ENCODE measurements around the gene SLC13A3.

Gene SLC13A3

DNA sequence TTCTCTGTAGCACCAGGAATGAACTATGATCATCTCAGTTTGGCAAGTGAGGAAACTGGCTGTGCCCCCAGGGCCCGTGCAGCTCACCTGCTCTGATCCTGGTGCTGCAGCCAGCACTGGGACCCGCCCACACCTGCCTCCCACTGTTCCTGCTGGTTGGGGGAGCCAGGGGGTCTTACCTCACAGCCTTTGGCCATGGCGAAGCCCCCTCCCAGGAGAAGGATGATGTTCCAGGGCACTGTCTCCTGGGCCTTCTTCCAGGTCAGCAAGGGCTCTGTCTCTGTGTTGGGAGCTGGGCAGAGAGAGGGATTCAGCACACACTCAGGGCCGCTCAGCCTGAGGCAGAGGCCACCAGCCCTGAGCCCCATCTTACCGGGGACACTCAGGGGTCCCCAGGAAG lies 75.9 kb downstream of the SLC13A3 start:
- DNase-seq: no peak

DNA sequence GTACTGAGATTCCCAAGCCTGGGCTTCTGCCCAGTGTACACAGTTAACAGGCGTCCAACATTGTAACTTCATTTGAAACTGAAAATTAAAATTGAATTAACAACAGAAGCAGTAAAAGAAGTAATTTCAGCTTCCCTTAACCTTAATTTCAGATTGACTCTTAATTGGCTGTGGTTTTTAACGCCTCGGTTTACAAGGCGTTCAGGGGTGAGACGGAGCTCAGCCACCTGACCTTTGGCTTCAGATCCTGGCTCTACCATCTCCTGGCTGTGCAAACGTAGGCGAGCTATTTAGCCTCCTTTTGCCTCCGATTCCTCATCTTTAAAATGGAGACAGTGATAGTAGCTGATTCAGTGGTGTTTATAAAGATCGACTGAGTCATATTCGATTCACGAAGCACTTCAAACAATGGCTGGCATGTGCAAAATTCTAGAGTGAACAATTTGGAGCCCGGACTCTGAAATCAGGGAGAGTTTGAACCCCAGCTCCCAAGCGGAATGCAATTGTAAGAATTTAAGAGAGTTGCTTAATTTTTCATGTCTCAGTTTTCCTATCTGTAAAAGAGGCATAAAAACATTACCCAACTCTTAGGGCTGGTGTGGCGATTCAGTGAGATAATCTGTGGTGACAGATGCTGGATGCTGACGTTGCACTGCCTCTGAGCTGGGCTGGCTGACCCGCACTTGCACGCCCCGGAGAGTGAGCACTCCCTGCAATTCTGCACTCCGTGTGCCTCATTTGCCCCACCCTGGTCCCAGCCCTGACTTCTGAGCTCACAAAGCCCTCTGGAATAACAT lies 77.3 kb downstream of the SLC13A3 start:
- DNase-seq: no peak

DNA sequence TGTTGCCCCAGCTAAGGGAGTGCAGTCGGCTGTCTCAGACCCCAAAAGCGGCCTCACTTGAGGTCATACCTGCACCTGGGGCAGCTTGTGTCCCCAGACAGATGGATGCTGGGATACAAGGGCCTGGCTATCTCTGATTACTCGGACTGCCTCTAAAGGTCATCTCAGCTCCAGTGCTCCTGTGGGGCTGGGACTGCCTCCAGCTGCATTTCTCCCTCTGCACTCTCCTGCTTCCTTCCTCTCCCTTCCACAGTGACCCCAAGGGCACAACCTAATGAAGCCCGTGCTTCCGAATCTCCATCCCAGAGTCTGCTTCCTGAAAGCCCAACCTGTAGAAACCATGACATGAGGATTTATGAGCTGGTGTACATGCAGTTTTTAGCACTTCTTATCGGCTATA lies 78.0 kb downstream of the SLC13A3 start:
- no peak for DNase-seq

DNA sequence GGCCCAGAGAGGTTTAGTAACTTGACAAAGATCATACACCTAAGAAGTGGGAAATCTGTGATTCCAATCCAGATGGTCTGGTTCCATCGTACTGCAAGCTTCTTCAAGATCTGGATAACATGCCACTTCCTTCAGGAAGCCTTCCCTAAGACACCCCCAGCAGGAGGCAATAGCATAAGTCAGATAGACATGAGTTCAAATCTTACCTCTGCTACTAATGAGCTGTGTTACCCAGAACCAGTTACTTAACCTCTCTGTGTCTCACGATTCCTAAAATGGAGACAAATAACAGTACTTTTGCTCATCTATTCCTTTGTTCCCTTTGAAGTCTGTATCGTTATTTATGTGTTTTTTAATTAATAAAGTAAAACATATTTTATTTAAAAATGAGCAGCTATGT lies 78.5 kb downstream of the SLC13A3 start:
- DNase-seq: no peak

DNA sequence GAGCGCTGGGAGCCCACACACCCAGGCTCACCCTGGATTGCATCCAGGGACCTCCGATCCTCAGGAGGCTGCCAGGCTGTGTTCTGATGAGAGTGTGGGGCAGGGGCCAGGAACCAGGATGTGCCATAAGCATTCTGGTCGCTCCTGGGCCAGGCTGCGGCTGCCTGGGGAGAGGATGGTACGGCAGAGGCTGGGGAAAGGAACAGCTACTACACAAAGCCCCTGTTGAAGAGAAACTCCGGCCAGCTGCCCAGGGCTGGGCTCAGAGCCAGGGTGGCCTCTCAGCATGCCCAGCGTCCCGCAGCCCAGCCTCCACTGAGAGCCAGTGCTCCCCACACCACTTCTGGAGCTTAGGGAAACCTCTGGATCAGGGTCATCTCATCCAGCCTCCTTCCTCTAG lies 79.1 kb downstream of the SLC13A3 start:
- DNase-seq: no peak

DNA sequence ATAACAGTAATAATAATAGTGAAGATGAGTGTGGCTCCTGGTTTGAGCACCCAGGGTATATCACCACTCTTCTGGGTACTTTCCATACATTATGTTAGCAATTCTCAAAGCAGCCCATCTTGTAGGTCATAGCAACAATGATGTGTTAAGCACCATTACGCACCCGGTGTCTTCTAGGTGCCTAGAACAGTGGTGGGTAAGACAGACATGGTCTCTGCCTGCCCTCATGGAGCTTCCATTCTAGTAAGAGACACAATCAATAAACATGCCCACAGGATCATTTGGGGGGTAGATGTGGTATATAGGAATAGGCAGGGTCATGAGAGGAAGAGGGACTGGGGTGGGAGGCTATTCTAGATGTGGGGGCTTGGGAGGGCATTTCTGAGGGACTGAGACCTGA lies 79.8 kb downstream of the SLC13A3 start:
- DNase-seq: no peak

DNA sequence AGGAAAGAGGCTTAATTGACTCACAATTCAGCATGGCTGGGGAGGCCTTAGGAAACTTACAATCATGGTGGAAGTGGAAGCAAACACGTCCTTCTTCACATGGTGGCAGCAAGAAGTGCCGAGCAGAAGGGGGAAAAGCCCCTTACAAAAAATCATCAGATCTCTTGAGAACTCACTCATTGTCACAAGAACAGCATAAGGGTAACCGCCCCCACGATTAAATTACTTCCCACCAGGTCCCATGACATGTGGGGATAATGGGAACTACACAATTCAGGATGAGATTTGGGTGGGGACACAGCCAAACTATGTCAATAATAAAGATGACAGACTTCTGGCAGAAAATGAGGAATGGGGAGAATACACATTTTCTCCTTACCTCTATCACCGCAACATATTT lies 80.3 kb downstream of the SLC13A3 start:
- no peak for DNase-seq

DNA sequence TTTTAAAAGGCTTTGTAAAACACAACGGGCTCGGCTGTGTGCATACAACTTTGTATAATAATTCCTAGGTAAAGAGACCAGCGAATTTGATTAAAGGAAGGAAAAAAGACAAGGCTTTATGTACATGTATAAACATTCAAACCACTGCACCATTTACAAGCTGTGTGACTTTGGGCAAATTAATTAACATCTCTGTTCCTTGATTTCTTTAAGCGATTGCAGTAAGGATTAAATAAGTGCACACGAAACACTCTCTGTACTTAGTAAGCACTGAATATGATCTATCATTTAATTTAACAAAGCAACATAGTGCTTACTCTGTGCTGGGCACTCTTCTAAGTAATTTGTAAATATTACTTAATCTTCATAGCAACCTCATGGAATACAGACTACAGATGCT lies 81.3 kb downstream of the SLC13A3 start:
- DNase-seq: no peak

DNA sequence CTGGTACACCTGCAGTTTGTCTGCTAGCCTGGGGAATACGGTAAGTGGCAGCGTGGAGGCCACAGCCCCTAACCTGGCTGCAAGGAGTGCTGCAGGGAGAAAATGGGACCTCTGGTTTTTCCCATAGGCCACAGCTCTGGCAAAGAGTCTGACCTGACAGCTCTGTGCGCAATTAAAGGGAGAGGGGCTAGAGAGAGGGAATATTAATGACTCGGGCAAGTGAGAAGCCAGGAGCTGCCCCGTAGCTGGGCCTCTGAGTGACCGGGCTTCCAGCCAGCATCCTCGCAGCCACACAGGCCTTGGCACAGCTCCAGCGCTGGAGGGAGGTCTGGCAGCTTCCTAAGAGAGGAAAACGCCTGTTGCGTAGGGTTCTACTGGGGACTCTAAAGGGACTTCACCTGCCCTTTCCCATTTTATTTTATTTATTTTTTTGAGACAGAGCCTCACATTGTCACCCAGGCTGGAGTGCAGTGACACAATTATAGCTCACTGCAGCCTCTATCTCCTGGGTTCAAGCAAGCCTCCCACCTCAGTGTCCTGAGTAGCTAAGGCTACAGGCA lies 82.6 kb downstream of the SLC13A3 start:
- no peak for DNase-seq

DNA sequence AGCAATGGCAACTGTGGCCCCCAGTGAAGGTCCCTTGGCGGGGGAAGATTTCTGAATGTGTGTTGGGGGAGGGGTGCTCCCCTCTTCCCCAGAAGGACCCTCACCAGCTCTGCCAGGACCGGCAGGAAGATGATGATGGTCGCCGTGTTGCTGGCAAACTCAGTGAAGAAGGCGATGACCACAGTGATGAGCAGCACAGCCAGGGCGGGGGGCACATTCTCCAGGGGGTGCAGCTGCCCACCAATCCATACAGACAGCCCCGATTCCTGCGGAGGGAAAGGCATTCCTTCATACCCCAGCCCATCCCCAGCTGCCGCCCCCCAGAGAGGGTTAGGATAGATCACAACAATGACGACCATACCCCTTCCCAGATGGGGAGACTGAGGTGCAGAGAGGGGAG lies 85.1 kb downstream of the SLC13A3 start:
- DNase-seq: no peak

DNA sequence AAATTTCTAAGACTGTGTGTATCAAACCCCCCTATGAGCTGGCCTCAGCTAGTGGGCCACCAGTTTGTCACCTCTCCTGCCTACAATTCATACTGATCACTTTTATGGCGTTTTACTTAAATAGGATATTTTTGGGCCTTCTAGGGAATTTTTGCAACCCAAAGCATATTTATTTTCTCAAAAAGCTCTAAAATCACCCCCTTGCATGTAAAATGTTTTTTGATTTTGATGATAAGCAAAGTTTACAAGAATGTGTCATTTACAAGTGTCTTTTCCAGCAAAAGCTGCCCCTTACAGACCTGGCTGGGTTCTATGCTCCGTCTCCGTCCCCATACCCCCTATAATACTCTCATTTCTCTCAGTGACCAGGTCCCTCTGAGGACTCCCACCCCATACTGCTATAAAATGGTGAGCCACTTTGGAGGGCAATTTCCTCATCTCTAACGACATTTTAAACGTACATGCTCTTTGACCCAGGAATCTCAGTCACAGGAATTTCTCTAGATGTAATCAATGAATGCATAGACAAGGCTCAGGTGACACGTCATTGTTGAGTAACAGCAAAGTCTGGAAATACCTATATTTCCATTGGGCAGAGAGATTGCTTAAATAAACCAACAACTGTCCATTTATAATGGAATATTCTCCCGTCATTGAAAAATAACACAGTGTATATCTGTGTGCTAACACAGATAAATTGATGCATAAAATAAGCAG lies 86.9 kb downstream of the SLC13A3 start:
- no peak for DNase-seq

DNA sequence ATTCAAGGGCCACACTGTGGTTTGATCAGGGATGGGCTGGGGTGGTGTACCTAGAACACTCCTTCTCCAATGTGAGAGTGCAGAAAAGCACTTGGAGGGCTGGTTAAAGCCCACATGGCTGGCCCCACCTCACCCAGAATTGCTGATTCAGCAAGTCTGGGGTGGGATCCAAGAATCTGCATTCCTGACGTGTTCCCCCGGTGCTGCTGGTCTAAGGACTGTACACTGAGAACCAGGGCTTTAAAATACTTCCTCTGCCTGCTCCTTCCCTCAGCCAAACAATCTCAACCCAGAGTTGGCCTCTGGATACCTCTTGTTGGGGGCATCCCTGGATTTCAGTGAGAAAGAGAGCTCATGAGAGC lies 87.4 kb downstream of the SLC13A3 start:
- no peak for DNase-seq

DNA sequence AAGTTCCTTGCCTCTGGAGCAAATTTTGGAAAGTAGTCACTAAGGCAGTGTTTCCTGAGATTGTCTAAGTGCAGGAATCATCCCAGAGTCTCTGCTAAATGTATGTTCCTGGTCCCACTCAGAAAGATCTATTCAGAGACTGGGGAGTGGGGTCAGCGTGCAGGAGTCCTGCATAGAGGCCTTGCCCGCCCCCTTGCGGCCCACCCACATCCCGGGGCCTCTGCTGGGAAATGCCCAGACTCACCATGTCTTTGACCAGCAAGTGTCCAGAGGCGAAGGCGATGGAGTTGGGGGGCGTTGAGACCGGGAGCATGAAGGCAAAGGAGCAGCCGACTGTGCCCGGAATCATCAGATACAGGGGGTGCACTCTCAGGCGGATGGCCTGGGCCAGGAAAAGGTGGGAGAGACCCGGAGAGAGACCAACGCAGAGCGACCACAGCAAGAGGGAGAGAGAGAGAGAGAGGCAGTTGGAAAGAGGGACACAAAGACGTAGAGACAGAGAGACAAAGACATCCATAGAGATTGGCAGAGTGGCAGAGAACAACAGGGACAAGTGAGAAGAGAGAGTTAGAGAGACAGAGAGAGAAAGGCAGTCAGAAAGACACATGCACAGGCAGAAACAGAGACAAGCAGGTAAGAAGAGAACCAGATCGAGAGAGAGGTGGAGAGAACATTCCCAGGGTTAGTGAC lies 87.9 kb downstream of the SLC13A3 start:
- no peak for DNase-seq

DNA sequence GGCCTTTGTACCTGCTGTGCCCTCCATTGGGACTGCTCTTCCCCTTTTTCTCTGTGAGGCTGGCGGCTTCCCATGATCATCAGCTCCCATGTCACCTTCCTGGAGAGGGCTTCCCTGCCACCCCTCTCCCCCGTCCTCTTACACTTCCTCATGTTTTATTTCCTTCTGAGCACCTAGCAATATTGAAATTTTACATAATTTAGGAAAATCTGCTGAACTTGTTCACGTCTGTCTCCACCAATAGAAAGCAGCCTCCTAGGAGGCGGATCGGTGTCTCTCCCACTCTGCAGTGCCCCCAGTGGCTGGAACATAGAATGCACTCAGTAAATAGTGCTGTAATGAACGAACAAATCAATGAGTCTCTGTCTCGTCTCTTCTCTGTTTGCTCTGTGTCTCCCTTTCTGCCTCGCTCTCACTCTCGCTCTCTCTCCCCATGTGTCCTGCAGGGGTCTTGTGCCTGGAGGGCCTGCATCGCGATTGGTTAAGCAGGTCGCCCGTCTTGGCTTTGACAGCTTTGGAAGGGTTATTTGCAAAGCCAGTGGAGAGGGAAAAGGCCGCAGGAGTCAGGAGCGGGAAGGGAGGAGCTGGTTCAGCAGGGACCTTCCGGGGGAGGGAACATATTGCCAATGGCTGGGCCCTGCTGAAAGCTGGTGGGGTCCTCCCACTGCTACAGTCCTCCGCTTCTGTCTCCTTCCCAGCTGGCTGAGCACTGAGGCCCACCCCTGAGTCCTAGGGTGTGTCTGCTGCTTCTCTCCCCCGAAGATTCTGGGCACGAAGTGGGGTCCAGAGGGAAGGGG lies 88.7 kb downstream of the SLC13A3 start:
- DNase-seq: no peak

DNA sequence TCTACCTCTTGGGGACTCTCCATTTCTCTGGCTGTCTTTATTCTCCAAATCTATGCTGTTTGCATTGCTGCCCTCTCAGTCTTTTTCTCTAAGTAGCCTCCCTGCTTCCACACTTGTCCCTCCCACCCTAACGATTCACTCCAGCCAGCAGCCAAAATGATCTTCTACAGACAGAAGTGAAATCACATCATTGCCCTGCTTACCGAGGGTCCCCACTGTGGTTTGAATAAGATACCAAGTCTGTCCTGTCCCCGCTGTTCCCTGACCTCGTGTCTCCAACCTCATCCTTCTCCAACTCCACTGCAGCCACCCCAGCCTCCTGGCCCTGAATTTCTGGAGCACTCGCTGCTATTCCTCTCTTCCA lies 89.3 kb downstream of the SLC13A3 start:
- DNase-seq: no peak

DNA sequence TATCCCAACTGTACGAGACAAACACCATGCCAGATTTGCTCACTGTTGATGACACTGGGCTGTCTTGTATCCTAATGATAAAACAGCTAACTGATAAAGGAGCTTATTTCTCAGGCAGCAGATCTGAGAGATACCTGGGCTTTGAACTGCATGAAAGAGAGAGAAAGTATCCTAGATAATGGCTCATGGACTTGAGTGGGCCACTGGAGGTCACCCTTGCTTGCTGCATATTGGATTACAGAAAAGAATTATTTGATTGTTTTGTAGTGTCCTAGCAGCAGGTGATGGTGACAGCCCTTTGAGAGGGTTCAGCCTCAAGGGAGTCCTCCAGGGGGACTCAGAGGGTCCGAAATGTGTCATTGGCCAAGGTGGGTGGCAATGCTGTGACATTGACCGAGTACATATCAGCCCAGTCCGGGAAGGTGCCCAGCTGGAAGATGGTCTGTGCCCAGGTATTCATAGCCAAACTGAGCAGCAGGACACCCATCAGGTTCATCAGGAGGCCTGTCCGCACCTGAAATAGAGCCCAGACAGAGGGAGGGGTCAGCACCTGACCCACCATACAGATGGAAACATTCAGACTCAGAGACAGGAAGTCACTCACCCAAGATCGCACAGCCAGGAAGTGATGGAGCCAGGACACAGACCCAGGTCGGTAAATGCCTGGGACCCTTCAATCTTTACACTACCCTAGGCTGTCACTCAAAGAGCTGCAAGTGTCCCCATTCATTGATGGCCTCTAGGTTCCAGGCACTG lies 91.4 kb downstream of the SLC13A3 start:
- no peak for DNase-seq

DNA sequence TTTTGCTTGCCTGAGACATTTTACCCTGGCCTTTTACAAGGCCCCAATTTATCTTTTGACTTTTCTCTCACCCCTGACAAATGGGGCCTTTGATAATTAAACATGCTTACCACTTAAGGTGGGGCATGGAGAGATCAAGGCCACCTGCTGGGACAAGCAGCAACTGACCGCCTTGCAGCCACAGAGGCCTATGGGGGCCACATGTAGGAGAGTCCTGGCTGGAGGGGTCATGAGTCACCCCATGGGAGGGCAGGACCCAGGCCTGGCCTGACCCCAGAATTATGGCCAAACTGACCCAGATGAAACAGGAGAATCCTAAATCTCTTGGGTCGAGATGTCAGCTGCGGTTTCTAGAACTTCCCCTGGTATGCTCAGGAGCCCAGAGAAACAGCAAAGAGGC lies 92.3 kb downstream of the SLC13A3 start:
- DNase-seq: no peak

DNA sequence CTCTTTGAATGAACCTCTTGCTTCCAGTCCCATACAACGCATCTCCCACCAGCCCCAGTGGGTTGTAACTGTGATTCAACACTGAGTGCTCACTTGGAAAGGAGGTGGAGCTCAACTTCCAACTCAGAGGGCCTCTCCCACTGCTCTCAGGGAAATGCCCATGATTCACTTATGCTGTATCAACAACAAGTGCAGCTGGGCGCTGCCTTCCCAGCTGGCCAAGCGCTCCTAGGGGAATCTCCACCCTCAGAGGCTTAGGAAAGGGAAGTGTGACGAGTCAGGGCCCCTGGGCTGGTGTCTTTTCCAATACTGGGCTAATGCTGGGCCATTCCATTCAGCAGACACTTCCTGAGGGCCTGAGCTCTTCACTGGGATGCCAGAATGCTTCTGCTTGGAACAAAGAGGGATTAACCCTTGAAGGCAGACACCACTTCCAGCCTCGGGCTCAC lies 92.7 kb downstream of the SLC13A3 start:
- DNase-seq: no peak

DNA sequence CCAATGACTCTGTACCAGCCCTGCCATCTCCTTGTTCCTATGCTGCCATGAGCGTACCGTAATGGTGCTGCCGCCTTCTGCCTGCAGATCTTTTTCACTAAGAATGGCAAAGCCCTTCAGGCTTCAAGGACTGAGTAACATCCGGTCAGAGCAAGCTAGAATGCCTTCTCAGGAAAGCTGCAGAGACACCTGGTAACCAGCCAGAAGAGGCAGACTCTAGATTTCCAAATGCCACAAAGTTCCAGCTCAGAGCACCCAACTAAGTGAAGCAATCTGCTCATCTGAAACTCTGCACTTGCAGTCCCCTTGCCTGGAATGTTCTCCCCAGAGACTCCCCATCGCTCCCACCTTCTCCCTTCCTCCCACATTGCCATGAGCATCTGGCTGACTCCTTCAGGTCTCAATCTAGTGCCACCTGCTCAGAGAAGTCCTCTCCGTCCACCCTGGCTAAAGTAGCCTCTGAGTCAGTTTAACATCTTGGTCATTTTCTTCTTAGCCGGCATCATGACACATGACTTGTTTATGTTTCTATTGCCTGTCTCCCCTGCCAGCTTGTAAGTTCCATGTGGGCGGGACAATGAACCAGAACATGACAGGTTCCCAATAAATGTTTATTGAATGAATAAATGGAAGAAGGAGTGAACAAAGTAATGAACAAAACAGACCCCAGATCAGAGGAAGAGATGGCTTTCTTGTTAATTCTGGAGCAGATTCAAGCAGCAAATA lies 93.9 kb downstream of the SLC13A3 start:
- DNase-seq: no peak

DNA sequence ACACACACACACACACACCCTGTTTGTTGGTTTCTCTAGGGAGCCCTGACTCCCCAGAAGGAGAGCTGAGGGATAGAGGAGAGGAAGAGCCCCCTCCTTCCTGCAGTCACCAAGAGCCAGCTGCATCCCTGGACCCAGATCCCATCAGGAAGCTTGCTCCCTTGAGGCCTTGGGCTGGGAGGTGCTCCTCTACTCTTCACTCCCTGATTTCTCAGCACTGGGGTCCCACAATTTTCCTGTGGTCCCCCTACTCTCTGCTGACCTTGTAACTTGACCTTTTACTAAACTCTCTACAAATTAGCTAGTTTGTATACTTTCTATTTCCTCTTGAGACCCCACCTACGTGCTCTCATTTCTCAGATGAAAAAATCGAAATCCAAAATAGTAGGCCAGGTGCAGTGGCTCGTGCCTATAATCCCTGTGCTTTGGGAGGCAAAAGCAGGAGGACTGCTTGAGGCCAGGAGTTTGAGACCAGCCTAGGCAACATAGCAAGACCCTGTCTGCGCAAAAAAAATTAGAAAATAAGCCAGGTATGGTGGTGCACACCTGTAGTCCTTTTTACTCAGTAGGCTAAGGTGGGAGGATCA lies 95.8 kb downstream of the SLC13A3 start:
- no peak for DNase-seq

DNA sequence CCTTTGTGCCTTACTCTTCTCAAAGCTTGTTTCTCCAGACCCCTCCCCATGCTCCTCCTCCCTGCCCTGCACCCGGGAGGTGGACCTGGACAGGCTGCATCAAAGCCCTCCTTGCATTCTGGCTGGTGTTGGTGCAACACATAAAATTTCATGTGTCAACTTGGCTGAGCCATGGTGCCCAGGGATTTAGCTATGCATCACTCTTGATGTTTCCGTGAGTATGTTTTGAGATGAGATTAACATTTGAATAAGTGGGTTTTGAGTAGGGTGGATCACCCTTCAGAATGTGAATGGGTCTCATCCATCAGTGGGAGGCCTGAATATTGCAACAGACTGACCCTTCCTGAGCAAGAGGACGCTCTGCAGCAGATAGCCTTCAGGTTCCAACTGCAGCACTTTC lies 96.4 kb downstream of the SLC13A3 start:
- DNase-seq: no peak

All from activated gamma-delta T cell (primary cell).